IMR-90 (cell line): Measurements from ENCODE around the gene PSAP.

Experiments
- BHLHE40 ChIP-seq: fragments of 150-350 bp; IDR thresholded peaks from 2 replicates; pipeline ENCODE4 v1.6.1; 2016; ENCODE audit warnings: mild to moderate bottlenecking, low read depth, low read length
- CEBPB ChIP-seq: IDR thresholded peaks from 2 replicates; pipeline ENCODE4 v1.6.1; 2012; ENCODE audit warnings: low read depth, low read length, improper control_type of control experiment
- CTCF ChIP-seq: conservative IDR thresholded peaks from 2 replicates; pipeline ENCODE4 v1.5.1; 2012; ENCODE audit warnings: mild to moderate bottlenecking, low read depth, low read length, improper control_type of control experiment
- MAFK ChIP-seq: IDR thresholded peaks from 2 replicates; pipeline ENCODE4 v1.6.1; 2012; ENCODE audit warnings: low read depth, low read length, improper control_type of control experiment
- MXI1 ChIP-seq: IDR thresholded peaks from 2 replicates; pipeline ENCODE4 v1.6.1; 2012; ENCODE audit warnings: low read depth, mild to moderate bottlenecking, low read length, moderate library complexity, borderline replicate concordance
- POLR2A ChIP-seq: IDR thresholded peaks from 2 replicates; pipeline ENCODE4 v1.6.1; 2012; ENCODE audit warnings: mild to moderate bottlenecking, low read depth, low read length
- RFX5 ChIP-seq: IDR thresholded peaks from 2 replicates; pipeline ENCODE4 v1.8.0; 2012; ENCODE audit warnings: low read depth, mild to moderate bottlenecking, low read length, moderate library complexity
- SMC3 ChIP-seq: fragments of 150-350 bp; IDR thresholded peaks from 2 replicates; pipeline ENCODE4 v1.6.1; 2016; ENCODE audit warnings: low read depth, mild to moderate bottlenecking, antibody characterized with exemption, low read length, moderate library complexity
- USF2 ChIP-seq: fragments of 150-350 bp; IDR thresholded peaks from 2 replicates; pipeline ENCODE4 v1.6.1; 2017; ENCODE audit warnings: mild to moderate bottlenecking, antibody characterized with exemption, low read length, low read depth

- no peak for TF ChIP-seq POLR2A
- TF ChIP-seq CTCF, result no peak
- TF ChIP-seq SMC3, result no peak
- no peak for TF ChIP-seq CEBPB
- TF ChIP-seq MAFK, result no peak
- no peak for TF ChIP-seq USF2
- TF ChIP-seq RFX5, result no peak
- TF ChIP-seq BHLHE40, result no peak
- no peak for TF ChIP-seq MXI1
These were observed 81.7 kb downstream of the PSAP start for GRCh38 chr10:71769279-71769823.
